DOHH2 (cell line): ENCODE measurements around the gene URM1.

Source experiments
- CTCF ChIP-seq: fragments of 200-600 bp; sonication (generic); IDR thresholded peaks from one replicate; pipeline ENCODE4 v1.5.1; 2014; ENCODE audit warnings: antibody characterized with exemption, mild to moderate bottlenecking, low read depth, low read length; ENCODE audit not compliant: poor library complexity, severe bottlenecking
- EZH2phosphoT487 ChIP-seq: fragments of 200-600 bp; sonication (generic); IDR thresholded peaks from 2 replicates; pipeline ENCODE4 v1.6.1; 2017; ENCODE audit warnings: borderline replicate concordance, mild to moderate bottlenecking, antibody characterized with exemption, low read length, moderate library complexity, mixed read lengths

GRCh38 chr9:128428644-128429512 lies 57.7 kb downstream of the URM1 start:
- TF ChIP-seq CTCF (no peak), EZH2phosphoT487 (no peak)
